HG03108 (cell line): ENCODE measurements around the gene FBLN5.
"Not testable (repeated sequence)": the region's sequence is repeated elsewhere in the genome, so short reads cannot be mapped to it uniquely, and the experiment has no call there.

Experiments
- ATAC-seq: cut with Tn5 transposase; IDR thresholded peaks from one replicate; pipeline ENCODE4 v1.9.1; 2021; ENCODE audit warnings: moderate library complexity; ENCODE audit not compliant: unreplicated experiment

Gene FBLN5

DNA sequence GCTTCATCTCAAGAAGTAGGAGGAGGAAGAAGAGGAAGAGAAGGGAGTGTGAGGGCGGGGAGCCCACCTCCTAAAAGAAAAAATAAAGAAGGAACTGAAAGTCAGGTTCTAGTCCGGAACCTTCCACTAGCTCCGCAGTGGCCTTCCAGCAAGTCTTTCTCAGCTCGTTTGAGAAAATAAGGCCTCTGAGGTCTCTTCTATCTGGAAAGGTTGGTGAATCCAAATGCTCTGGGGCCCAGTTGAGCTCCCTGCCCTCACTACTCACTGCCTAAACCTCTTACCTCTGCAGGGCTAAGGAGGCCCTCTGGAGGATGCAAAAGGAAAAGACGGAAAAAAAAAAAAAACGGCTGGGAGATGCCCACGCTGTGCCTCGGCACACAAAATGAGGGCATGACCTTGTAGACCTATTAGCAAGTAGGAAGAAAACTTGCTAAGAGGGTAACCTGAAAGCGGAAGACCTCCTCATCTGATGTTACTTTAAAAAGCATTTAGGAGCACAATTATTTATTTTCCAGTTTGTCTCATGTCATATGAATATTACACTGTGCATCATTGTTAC lies 35.9 kb downstream of the FBLN5 start:
- ATAC-seq = peak; percentile 58

DNA sequence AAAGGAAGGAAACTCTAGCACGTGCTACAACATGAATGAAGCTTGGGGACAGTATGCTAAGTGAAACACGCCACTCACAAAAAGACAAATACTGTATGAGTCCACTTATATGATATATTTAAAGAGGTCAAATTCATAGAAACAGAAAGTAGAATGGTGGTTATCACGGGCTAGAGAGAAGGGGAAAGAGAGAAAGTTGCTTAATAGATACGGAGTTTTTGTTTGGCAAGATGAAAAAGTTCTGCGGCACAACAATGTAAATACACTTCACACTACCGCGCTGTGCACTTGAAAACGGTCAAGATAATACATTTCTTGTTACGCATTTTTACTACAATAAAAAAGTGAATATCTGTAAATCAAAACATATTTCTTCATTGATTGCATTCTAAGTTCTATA lies 37.3 kb downstream of the FBLN5 start:
- no peak for ATAC-seq

DNA sequence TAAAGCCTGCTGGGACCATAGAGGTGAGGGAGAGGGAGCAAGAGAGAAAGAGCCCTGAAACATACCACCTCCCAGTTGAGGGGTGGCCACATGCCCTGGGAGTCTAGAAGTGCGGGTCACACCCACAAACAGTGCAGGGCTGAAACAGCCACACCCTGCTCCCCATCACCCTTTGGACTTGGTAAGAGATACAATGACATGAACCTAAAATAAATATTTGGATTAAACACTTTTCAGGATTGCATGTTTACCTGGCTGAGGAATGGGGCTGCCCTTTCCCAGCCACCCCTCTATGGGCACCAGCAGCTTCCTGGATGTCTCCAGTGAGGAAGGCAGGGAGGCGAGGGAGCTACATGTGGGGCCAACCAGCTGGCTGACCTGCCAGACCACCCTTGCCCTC lies 41.1 kb downstream of the FBLN5 start:
- ATAC-seq = no peak

DNA sequence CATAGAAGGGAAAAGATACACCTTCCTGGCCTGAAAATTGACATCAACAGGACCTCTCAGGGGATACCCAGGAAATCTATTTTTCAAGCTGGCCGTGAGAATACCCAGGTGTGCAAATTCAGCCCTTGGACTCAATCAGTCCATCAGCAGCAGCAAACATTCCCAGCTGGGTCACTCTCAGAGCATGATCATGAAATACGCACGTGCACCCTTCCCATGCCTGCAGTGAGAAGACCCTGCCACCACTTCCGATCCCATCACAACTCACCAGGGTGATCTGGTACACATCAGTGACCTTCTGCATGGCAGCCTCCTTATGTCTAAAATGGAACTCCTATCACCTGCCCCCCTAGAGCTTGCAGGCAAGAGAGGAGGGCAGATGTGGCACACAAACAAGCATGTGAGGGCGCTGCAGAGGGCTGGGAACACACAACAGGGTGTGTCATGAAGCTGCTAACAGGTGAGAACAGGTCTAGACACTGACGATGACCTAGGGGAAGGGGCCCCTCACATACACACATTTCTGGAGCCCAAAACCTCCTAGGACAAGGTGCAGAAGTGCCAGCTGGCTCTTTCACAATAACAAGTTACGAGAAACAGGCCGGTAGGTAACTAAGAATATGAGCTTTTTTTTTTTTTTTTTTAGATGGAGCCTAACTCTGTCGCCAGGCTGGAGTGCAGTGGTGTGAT lies 42.4 kb downstream of the FBLN5 start:
- no peak for ATAC-seq

DNA sequence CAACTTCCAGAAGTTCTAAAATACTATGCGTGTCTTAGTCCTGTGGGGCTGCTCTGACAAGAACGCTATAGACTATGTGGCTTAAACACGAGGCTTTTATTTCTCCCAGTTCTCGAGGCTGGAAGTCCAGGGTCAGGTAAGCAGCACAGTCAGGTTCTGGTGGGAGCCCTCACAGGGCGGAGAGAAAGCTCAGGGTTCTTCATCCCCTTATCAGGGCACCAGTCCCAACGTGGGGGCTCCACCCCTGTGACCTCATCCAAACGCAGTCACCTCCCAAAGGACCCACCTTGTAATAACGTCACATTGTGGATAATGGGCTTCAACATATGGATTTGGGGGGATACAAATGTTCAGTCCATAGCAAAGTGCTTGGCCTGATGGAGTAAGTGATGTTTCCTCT lies 43.0 kb downstream of the FBLN5 start:
- ATAC-seq = no peak

DNA sequence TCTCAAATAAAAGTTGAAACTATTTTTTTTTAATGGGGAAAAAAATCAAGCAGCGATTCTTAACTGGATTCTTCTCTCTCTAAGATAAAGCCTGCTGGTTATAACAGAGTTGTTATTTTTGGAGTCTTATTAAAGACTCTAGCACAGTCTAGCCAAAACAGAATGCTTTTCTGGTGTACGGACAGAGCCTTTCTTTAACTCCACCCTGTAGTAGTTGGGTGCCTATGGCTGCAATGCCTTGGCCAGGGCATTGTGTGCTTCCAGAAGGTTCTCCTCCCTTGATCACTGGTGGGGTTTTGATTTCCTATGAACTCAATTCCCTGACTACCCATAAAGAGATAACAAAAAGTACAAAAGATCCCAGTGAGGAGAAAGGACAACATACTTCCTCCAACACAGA lies 44.4 kb downstream of the FBLN5 start:
- no peak for ATAC-seq

DNA sequence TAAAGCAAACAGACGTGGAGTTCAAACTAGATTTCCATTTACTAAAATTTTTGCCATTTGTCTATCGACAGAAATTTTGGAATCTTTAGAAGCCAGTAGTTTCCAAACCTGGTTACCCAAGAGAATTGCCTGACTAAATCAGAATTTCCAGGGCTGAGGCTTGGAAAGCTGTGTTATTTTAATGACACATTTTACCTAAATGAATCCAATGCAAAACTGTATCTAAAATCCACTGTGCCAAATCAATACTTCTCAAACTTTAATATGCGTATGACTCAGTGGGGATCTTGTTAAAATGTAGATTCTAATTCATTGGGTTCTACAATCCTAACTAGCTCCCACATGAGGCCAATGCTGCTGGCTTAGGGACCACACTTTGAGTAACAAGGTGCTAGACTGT lies 45.2 kb downstream of the FBLN5 start:
- ATAC-seq = no peak

DNA sequence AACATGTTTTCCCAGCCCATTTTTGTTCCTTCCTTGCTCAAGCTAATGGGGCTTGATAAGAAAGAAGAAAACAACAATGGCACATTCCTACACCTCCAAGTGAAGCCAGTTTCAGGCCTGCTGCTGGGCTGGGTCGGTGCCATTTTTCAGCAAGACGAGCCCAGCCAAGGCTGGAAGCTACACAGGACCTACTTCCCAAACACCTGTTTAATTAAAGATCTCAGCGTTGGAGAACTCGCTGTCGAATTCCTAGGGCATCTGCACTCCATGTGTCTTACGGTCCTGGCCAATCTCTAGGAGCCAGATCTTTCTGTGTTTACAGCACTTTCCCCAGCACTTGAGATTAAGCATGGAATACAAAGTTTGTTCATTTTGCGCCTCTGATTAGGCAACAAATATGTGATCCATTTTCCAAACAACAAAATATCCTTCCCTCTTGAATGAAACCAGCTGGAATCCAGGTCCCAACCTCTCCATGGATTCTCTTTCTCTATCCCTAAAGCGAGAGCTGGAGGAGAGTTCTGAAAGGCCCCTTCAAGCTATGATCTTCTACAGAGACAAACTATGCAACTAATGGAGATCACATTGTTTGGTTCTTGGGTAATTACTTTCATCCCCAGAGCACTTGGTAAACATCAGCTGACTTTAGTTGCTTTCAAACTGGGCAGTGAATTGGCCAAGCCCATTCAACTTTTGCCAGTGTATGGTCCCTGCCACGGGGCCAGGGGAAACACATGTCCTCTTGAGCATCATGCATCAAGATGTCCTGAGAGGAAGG lies 45.9 kb downstream of the FBLN5 start:
- ATAC-seq = no peak

DNA sequence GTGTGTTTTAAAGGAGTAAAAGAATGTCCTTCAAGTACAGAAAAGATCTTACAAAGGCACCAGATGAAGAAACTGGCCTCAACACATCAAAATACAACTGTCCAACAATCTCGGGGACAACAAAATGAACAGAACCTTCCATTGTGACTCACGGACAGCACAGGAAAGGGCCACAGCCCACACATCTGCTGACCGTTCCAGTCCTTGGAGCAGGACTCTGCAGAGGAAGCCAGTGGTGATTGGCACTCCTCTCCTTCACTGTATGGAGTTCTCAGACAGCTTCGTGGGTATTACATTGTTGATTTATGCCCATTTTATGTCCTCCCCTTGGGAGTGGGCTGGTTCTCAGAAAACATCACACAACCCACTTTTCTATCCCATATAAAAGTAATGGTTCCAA lies 47.7 kb downstream of the FBLN5 start:
- no peak for ATAC-seq

DNA sequence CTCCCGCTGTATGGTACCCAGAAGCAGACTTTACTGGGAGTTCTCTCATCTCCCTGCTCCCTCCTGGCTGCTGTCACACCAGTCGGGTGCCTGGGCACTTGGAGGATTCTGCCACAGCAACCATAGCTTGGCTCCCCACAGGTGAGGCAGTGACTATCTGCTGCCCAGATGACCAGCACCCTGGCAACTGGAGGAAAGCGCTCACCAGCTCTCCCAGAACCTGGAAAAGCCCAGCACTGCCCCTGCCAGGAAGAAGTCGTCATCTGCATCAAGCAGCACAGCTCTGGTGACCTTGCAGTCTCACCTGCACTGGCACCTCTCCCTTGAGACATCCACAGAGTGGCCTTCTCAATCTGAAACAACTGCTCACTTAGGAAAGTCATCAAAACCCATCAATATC lies 48.3 kb downstream of the FBLN5 start:
- no peak for ATAC-seq

DNA sequence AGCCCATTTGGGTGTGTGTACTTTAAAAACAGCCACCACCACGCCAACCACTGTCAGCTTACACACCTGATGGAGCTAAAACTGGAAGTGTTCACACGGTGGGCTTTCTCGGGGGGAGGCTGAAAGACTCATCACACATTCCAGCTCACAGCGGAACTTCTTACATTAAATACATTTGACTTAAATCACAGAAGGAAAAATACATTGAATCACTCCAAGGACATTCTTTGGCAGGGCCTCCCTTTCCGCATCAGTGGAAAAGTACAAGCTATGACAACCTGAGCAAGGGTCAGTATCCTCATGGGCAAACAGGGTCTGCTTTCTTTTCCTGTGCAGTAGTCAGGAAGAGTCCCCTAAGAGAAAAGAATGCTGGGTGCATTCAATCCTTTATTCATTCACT lies 49.1 kb downstream of the FBLN5 start:
- no peak for ATAC-seq

DNA sequence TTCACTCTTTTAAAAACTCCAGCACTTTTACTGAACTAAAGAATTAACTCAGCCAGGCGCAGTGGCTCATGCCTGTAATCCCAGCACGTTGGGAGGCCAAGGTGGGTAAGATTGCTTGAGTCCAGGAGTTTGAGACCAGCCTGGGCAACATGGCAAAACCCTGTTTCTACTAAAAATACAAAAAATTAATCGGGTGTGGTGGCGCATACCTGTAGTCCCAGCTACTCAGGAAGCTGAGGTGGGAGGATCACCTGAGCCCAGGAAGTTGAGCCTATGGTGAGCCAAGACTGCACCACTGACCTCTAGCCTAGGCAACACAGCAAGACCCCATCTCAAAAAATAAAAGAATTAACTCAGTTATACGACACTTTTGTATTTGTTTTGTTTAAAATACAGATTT lies 49.8 kb downstream of the FBLN5 start:
- ATAC-seq = not testable (repeated sequence)

DNA sequence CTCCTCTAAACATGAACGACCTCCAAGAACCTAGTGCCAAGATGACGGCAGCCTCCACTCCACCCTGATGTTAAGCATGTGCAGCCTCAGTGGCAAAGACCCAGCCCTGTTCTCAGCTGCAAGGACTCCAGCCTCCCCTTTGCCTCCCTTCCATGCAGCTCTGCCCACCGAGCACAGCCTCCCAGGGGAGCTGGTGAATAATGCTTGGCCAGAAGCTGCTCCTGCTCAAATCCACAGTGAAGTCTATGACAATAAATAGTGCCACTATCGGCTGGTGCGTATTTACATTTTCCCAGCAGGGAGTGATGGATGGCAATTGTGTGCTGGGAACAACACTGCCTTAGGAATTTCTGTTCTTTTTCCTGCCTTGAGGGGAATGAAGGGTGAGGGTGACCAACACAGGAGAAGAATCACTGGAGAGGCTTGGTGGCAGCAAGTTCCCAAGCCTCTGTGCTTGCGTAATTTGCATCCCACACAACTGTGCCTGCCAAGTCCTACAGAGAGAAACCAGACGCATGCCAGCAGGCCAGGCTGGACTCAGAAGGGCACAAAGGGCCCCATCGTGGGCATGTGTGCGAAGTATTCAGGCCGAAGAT lies 50.3 kb downstream of the FBLN5 start:
- ATAC-seq = no peak

DNA sequence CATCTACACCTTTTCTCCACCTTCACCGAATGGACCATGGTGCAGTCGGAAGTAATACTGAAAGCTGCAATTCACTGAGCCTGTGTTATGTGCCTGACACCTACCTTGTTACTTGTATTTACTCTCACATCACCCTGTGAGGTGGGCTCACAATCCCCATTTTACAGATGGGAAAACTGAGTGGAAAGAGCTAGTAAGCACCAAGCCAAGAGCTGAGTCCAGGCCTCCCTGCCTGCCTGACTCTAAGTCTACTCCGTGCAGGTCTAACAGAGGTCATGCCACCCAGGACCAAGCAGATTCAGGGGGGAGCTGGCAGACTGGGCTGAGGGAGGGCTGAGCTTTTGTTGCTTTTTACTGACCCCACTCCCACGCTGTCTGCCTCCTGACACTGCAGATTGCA lies 51.1 kb downstream of the FBLN5 start:
- no peak for ATAC-seq

DNA sequence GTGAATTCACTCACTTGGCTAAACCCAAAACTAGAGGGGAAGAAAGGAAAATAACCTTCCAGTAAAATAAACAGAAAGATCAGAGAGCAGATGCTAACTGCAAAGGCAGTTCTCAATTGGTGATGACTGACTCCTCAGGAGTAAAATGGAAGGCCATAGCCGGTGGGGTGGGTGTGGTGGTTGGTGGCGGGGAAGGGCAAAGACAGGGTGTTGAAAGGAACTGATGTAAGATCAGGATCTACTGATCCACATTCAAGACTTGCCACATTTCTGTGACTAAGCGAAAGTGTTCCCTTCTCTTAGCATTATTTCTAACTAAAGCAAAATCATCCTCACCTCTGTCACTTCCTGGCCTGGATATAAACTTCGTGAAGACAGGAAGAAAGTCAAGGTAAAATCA lies 53.8 kb downstream of the FBLN5 start:
- no peak for ATAC-seq

DNA sequence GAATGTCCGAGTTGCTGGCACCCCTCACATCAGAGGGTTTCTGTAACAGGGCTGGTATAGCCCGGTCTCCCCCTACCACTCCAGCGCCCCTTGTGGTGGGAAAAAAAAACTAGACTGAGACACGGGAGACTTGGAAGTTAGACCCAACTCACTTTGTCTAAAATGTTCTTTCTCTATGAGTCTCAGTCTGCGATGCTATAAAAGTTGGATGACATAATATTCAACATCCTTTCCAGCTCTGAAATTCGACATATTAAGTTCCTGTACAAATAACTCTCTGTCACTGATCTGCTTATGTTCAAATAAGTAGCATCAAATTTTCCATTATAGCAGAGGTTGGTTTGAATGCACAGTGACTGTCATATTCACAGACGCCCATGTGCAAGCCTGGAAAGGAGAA lies 54.5 kb downstream of the FBLN5 start:
- ATAC-seq = no peak

DNA sequence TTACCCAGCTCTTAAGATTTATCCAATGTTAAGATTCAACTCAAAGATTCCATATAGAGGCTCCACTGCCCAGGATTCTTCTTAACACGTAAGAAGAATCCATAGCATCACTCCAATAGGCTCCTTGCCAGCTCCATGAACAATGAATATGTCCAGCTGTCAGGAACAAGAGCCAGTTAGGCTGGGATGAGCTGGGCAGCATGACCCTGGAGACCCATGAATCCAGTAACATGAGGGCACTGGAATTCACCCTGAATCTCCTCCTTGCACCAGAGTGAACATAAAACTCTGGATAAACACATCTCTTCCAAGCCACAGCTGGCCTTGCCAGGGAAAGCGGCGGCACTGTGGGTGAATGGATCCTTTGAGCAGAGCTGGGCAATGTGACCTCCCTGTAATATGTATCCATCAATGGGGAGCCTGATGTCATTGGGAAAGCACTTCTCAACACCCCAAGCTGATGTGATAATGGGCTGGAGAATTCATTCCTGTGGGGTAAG lies 55.7 kb downstream of the FBLN5 start:
- ATAC-seq = no peak

DNA sequence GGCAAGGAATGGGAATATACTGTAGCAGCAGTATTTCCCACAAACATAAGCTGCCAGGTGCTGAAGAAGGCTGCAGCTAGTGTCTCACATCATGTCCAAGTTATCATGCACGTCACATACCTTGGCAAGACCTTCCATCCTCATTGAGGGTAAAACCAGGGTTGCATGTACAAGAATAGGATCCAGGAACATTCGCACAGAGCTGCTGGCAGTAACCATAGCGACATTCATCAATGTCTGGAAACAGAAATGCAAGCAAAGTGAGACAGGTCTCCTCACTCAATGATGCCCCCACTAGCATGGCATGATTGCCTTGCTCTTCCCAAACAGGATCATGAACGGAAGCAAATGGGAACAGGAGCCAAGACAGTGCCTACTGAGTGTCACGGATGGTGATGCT lies 56.4 kb downstream of the FBLN5 start:
- no peak for ATAC-seq

DNA sequence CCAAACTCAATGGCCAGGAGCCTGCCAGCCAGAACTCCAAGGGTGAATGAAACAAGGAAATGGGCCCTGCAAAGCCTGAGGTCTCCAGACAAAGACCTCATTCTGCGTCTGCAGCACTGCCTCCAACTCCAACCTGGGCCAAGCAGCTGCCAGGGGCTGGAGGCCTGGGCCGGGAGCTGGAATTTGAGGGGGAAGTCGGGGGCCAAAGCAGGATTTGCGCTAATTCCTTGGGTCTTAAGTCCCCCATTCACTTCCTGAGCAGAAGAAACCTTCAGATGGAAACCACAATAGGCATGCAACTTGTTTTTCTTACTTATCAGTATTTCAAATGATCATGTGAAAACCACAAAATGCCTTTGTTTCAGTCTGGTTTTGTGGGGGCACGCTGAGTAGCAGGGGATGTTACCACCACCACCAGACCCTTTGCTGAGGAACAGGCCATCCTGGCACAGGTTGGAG lies 57.2 kb downstream of the FBLN5 start:
- ATAC-seq = no peak

DNA sequence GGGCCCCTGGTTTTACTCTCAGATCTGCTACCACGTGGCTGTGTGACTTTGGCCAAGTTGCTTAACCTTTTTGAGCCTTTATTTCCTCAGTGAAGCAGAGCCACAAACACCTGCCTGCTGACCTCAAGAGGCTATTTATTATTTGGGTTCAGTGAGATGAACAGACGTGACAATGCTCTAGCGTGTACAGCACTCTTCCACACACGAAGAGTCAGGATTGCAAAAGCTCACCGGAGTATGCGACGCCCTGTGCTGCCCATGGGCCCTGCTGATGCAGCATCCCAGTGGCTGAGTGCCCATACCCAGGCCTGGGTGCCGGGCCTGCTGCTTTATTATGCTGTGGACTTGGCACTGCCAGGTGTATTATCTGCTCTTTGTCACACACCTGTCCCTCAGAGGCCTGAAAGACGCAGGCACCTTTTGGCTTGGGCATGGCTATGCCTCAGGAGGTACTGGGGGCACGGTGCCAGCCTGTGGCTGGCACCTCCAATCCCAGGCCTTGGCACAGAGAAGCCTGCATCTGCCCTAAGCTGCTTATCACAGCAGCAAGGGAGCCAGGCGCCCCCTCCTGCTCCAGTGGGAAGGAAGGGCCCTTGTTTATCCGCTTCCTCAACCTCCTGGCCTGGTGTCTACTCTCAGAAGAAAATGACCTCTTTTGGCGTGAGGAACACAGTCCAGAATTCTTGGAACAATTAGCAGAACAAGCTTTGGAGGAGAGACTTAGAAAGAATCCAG lies 57.9 kb downstream of the FBLN5 start:
- ATAC-seq = no peak
